Tongue (tissue), 2 donors: ENCODE data around the gene KRTAP24-1. TPM values are rescaled to one million over a fixed set of nuclear protein-coding genes. Genes with fewer than 3 reads are reported as not detected.

Experiments used
- DNase-seq: peaks from one replicate; pipeline ENCODE4 v3.0.0-alpha.2; 2015
- total RNA-seq: library from RNA; depleted of rRNA; stranded (reverse); fragments of >200 nt; gene quantifications from one replicate; pipeline ENCODE4 v1.2.3, GENCODE V29; 2014

KRTAP24-1 gene, protein sequence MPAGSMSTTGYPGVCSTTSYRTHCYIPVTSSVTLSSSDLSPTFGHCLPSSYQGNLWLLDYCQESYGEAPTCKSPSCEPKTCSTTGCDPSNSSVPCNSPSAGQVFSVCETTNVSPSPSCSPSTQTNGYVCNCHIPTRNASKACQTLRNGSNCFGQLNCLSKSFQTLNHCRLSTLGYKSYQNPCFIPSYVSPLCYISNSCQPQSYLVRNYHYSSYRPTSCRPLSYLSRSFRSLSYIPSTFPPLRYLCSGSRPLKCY
- total RNA-seq: not detected

DNA sequence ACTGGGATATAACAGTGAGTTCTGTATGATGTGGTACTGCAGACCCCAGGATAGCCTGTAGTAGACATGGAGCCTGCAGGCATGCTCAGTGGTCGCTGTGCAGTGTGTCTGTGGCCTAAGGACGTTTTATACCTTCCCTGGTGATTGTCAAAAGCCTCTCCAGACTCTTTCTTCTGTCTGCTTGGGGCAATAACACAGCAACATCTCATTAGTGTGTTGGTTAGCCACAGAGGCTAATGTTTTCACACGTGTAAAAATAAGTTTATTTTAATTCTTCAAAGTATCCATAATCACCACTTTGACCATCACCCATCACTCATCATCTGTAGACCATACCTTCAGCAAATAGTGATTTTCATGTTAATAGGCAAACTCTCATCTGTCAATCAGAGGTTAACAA is at the start of gene KRTAP24-1:
Gene KRTAP24-1, minus strand, starts transcription at position 101 of the 400 bp plus-strand sequence. Its CDS starts 18 bp downstream, at position 83.
- DNase-seq: no peak

DNA sequence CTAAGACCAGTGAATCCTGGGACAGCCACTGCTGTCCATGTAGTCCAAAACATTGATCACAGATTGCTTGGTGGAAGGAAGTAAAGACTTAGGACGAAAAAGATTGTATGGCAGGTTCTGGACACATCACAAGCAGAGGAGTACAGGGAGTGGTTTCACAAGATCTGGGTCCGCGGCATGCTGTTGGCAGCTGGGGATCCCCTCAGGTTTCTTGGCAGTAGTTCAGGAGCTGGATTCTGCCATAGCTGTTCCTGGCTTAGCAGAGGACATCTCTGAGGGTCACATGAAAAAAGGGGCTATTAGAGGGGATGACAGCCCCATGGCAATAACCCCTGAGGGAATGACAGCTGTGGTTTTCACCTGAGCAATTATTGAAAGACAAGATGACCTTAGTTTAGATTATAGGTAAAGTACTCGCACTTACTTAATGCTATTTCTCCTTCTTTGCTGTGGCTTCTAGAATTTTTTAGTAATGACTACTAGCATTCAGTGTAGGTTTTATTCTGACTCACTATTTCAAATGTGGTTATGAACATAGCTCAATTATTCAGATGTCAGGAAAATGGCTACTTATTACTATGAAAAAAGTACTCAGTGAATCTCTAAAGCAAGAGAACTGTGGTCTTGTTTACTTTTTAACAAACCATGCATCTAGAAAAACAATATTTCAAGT is 46.6 kb upstream of the KRTAP24-1 start:
- no peak for DNase-seq

GRCh38 chr21:30326390-30326789 is 43.6 kb upstream of the KRTAP24-1 start:
- DNase-seq: no peak

DNA sequence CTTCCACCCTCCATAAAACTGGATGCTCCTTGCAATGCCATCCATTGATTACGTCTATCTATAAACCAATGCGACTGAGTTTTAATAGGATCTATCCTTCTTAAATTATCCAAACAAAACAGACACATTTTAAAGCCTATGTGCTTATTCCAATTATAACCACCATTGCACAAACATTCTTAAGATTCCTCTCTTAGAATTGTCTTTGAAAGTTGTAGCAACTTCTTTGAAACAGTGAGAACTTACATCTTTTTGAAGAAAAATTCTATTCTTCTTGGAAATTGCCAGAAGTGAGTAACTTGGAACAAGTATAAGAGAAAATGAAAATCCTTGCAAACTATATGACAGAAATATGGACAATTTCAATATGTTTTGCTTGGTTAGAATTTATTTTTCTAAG is 37.5 kb upstream of the KRTAP24-1 start, which contains the start of gene KRTAP26-1:
Gene KRTAP26-1, minus strand, starts transcription at position 101 of the 400 bp plus-strand sequence. CDS start 280 bp downstream, outside the sequence.
- DNase-seq: no peak

DNA sequence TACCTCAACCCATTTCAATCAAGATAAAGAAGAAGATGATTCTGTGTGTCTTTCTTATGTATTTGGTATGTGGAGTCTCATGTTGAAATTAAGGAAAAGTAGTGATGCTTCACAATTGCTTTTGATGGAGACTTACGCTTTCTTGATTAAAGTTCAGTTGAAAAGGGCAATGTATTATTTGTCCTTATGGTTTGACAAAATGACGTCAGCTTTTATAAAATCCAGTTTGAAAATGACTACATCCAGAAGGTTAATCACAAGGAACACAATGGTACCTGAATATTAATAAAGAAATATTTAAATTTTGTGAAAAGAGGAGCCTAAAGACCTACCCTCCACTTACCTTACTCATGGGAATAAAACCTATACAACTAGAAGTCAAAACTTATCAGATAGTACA is 33.0 kb upstream of the KRTAP24-1 start:
- no peak for DNase-seq

DNA sequence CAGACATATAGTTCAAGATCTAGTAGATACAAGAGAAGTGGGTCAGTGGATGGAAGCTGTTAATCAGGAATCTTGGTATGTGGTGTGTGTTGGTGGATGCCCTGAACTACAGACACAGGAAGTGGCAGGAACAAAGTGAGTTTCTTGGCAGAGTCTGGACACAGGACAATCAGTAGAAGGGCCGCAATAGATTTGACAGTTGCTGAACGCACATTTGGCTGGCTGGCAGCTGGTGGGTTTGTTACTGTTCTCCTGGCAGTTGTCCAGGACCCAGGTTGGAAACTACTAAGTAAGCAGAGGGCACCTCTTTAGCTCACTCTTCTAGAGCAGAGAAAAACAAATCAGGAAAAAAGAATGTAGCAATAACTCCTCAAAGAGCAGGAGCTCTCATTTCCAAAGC is 24.1 kb upstream of the KRTAP24-1 start:
- DNase-seq: peak; percentile 69

GRCh38 chr21:30305136-30305535 is 22.4 kb upstream of the KRTAP24-1 start:
- DNase-seq: no peak

GRCh38 chr21:30289215-30289614 is 6.5 kb upstream of the KRTAP24-1 start, which contains the start of gene KRTAP25-1:
TSS of gene KRTAP25-1 (minus strand) at chr21:30289514. CDS start at chr21:30289490, 24 bp downstream.
- DNase-seq: no peak

DNA sequence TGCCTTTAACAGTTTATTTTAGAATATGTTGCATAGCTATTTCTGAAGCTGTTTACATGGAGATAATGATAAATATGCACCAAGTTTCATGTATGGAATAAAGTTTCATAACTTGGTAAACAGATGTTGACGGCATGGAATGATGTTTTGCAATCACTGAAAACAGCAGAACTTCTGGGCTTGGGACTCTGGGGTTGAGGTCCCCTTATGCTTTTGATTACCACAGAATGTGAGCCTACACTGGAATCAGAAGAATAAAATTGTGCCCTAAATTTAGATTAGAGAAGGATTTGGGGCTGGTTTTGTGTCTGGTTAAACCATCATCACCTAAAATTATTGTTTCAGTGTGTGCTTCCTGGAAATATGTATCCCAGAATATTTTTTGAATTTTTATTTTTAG is 11.1 kb downstream of the KRTAP24-1 start:
- no peak for DNase-seq

- no peak for DNase-seq
These were observed 11.6 kb downstream of the KRTAP24-1 start for GRCh38 chr21:30271156-30271555.

GRCh38 chr21:30269803-30270530 is 12.8 kb downstream of the KRTAP24-1 start:
- no peak for DNase-seq

DNA sequence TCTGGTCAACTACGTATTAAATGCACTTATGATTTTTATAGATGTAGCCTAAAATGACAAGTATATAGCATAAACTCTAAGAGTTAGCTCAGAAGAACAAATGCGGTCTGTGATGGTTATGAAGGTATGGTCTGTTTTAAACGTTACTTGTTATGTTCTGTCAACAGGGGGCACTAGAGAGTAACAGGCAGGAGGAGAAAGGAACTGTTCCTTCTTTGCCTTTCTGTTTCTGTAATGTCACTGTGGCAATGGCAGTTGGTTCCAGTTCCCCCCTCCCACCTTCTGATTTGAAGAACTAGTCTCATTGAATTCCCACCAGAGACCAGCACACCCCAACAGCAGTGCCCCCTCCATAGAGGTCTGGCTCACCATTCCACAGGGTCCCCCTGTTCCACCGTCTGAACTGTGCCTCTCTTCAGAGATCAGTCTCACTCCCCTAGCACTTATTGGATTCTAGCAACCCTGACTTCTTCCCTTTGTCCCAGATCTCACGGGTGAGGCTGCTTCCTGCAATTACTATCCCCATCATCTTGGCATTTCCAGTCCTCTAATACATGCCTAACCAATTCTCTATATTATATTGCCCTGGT is 14.0 kb downstream of the KRTAP24-1 start:
- DNase-seq: no peak

- peak; percentile 37 for DNase-seq
These were observed 25.0 kb downstream of the KRTAP24-1 start for GRCh38 chr21:30257773-30258172.

DNA sequence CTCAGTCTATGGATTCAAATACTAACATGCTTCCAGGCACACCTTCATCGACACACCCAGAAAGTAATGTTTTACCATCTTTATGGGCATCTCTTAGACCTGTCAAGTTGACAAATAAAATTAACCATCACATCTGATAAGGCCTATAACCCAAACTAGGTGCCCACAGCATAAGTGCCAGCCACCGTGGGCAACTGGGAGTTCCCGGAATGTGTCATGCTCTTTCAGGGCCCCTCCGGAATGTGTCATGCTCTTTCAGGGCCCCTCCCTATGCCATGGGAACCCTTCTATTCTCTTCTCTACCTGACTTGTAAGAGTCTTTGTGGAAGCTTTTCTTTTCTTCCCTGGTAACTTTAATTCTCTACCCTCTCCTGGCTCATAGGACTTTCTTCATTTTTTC is 26.6 kb downstream of the KRTAP24-1 start:
- DNase-seq: no peak

DNA sequence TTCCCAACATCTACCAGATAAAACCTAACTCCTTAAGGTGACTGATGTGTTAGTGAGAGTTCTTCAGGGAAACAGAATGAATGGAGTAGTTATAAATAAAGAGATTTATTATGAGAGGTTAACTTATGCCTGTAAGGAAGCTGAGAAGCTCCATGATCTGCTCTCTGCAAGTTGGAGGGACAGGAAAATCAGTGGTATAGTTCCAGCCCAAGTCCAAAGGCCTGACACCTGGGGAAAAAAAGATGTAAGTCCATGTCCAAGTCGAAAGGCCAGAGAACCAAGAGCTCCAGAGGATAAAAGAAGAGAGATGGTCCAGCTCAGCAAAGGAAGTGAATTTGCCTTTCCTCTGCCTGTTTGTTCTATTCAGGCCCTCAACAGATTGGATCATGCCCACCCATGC is 27.1 kb downstream of the KRTAP24-1 start:
- no peak for DNase-seq

DNA sequence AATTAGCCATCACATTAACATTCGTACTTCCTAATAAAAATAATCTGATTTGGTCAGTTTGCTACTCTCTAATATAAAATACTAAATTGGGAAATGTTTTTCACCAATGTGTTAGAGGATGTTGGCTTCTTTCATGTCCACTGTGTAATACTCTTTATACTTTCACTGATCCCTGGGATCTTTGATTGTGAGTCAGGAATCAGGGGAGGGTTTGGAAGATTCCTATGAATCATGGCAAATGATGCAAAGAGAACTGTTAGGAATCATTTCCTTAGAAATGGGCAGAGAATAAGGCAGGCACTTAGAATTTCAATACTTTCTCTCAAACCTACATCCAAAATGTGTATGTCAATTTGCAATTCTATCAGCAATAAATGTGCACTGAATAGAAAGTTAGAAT is 31.0 kb downstream of the KRTAP24-1 start:
- DNase-seq: no peak

DNA sequence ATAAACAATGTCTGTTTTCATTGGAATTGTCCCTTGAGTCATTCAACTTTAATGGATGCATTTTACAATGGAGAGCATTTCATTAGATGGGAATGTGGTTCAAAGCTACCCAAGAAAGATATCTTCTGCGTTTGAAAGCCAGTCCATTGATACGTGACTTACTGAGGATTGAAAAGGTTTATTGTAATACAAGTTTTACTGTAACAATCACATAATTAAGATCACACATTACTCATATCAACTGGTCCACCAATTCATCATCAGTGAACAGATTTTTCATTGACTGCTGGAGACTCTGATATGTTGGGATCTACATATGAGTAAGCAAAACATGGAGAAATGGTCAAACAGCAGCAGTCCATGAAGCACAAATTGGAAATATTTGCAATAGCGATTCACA is 32.8 kb downstream of the KRTAP24-1 start:
- no peak for DNase-seq

DNA sequence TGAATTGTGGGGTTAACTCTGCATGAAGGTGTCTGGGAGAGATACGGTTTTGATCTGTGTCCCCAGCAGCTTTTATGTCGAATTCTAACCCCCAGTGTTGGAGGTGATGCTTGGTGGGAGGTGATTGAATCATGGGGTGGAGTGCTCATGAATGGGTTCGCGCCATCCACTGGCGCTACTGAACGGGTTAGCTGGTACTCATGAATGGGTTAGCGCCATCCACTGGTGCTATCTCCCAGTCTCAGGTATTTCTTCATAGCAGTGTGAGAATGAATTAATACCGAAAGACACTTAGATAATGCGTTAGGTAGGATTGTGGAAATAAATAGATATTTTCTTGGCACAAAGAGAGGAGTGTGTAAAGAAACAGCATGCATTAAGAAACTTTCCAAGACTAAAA is 33.9 kb downstream of the KRTAP24-1 start:
- DNase-seq: no peak

- peak; percentile 85 for DNase-seq
These were observed 37.7 kb downstream of the KRTAP24-1 start for GRCh38 chr21:30245061-30245460.

- DNase-seq: no peak
These were observed 39.1 kb downstream of the KRTAP24-1 start for GRCh38 chr21:30243691-30244090.

- no peak for DNase-seq
These were observed 42.1 kb downstream of the KRTAP24-1 start for GRCh38 chr21:30240661-30241060.

DNA sequence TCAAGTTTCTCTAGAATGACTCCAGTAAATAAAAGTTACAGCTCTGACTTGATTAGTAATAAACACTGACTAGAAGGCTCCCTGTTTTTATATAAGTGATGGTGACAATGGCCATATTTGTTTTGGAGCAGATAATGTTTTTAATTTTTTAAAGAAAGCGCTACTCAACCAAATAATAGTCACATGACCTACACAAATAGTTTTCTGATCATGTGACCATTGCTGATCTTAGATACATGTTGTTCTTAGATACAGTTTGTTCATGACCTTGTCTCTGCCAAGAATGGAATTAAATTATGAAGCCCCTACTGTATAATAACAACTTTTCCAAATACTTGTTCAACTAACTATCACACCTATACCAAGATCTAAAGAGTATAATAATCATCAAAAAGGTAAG is 44.6 kb downstream of the KRTAP24-1 start:
- no peak for DNase-seq

- no peak for DNase-seq
These were observed 48.1 kb downstream of the KRTAP24-1 start for GRCh38 chr21:30234643-30235042.
